Activated naive CD8-positive, alpha-beta T cell treated with anti-CD3 and anti-CD28 coated beads for 36 hours (primary cell): ENCODE data around the gene MAMSTR. TPM values are rescaled to one million over a fixed set of nuclear protein-coding genes. Genes with fewer than 3 reads are reported as not detected.
A peak's percentile ranks its signal among the peaks of the same experiment; 100 is the strongest.
"Not testable (repeated sequence)": the region's sequence is repeated elsewhere in the genome, so short reads cannot be mapped to it uniquely, and the experiment has no call there.

Experiments
- DNase-seq: peaks from one replicate; pipeline ENCODE4 v3.0.0; 2021
- H3K27ac Mint-ChIP-seq: one replicate; pipeline ENCODE4 v1.8.0; 2022; ENCODE audit warnings: mild to moderate bottlenecking, moderate library complexity, mixed read lengths
- H3K27me3 Mint-ChIP-seq: one replicate; pipeline ENCODE4 v1.8.0; 2022; ENCODE audit warnings: mild to moderate bottlenecking, mixed read lengths
- H3K36me3 Mint-ChIP-seq: one replicate; pipeline ENCODE4 v1.8.0; 2021; ENCODE audit warnings: mild to moderate bottlenecking, mixed read lengths
- H3K4me1 Mint-ChIP-seq: one replicate; pipeline ENCODE4 v1.8.0; 2021; ENCODE audit warnings: mixed read lengths
- H3K4me3 Mint-ChIP-seq: one replicate; pipeline ENCODE4 v1.8.0; 2022; ENCODE audit warnings: mild to moderate bottlenecking, moderate library complexity, mixed read lengths
- H3K9me3 Mint-ChIP-seq: one replicate; pipeline ENCODE4 v1.8.0; 2022; ENCODE audit warnings: mixed read lengths
- total RNA-seq, 2 experiments: library from RNA; stranded (reverse); gene quantifications; one replicate each; pipeline ENCODE4 v1.2.3, GENCODE V29; 2021

MAMSTR gene
- total RNA-seq, 2 experiments from 2014 or later = 0.41 to 0.46 TPM

DNA sequence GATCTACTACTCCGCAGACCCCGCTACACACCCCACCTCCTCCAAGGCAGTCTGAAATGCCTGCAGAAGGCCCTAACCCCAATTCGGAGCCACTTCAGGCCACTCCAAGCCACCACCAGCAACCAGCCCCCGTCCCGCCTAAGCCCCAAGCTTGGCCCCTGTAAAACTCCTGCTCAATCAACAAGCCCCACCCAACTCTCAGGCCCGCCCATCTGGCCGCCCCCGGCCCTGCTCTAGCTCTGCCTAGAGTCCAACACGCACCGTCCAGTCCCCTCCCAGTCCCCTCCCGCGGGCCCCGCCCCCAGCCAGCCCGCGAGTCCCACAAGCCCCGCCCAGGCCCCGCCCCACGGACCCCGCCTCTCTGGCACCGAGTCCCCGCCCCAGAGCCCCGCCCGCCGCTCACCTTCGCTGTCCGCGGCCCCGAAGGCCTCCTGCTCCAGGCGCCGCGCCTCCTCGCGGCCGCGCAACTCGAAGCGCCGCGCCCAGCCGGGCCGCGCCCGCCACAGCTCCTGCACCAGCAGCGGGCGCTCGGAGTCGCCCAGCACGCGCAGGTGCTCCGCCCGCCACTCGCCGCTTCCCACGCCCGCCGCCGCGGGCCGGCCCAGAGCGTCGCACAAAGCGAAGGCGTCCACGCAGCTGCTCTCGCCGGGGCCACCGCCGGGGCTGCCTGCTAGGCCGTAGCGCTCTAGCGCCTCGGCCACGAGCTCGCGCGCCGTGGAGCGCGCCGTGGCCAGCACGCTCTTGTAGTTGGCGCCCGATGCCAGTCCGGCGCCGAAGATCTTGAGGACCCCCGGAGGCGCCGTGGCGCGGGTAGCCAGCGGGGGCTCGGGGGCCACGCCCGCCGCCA, 19.3 kb upstream of the MAMSTR start:
- no peaks in the 10 kb centered on the region for H3K9me3 Mint-ChIP-seq
- H3K27ac Mint-ChIP-seq = no peak overlapping the region
- no peaks in the 10 kb centered on the region for H3K36me3 Mint-ChIP-seq
- H3K4me3 Mint-ChIP-seq = peak overlapping the region; percentile 53
- H3K27me3 Mint-ChIP-seq = peaks cover 28% of the 10 kb centered on the region
- H3K4me1 Mint-ChIP-seq = peaks cover 11% of the 10 kb centered on the region
- peak; percentile 91 for DNase-seq

GRCh38 chr19:48737360-48737998, 18.0 kb upstream of the MAMSTR start:
- Mint-ChIP-seq H3K4me1 (peaks cover 11% of the 10 kb centered on the region), H3K27me3 (peaks cover 20% of the 10 kb centered on the region), H3K36me3 (no peaks in the 10 kb centered on the region), H3K9me3 (no peaks in the 10 kb centered on the region), H3K27ac (no peak overlapping the region), H3K4me3 (no peak overlapping the region)
- no peak for DNase-seq

GRCh38 chr19:48735031-48735615, 15.6 kb upstream of the MAMSTR start:
- Mint-ChIP-seq H3K27me3 (peaks cover 8% of the 10 kb centered on the region), H3K27ac (no peak overlapping the region), H3K4me1 (peaks cover 5% of the 10 kb centered on the region), H3K36me3 (no peaks in the 10 kb centered on the region), H3K4me3 (no peak overlapping the region), H3K9me3 (no peaks in the 10 kb centered on the region)
- no peak for DNase-seq

- Mint-ChIP-seq H3K4me3 (no peak overlapping the region), H3K36me3 (no peaks in the 10 kb centered on the region), H3K27ac (no peak overlapping the region), H3K9me3 (no peaks in the 10 kb centered on the region), H3K27me3 (peaks cover 3% of the 10 kb centered on the region), H3K4me1 (peaks cover 3% of the 10 kb centered on the region)
- DNase-seq = no peak
Observed at GRCh38 chr19:48734625-48735024, 15.1 kb upstream of the MAMSTR start.

- Mint-ChIP-seq H3K9me3 (peaks cover 3% of the 10 kb centered on the region), H3K36me3 (peaks cover 13% of the 10 kb centered on the region), H3K4me1 (peaks cover under 1% of the 10 kb centered on the region), H3K27ac (no peak overlapping the region), H3K27me3 (no peaks in the 10 kb centered on the region), H3K4me3 (no peak overlapping the region)
- no peak for DNase-seq
Observed at GRCh38 chr19:48731452-48731851, 11.9 kb upstream of the MAMSTR start.

- no peak for DNase-seq
- H3K36me3 Mint-ChIP-seq = peaks cover 26% of the 10 kb centered on the region
- H3K9me3 Mint-ChIP-seq = peaks cover 14% of the 10 kb centered on the region
- H3K4me3 Mint-ChIP-seq = no peak overlapping the region
- H3K4me1 Mint-ChIP-seq = peaks cover 15% of the 10 kb centered on the region
- no peaks in the 10 kb centered on the region for H3K27me3 Mint-ChIP-seq
- no peak overlapping the region for H3K27ac Mint-ChIP-seq
Observed at GRCh38 chr19:48728911-48729664, 9.6 kb upstream of the MAMSTR start.

- H3K36me3 Mint-ChIP-seq = peaks cover 26% of the 10 kb centered on the region
- peak overlapping the region; percentile 81 for H3K27ac Mint-ChIP-seq
- no peaks in the 10 kb centered on the region for H3K27me3 Mint-ChIP-seq
- peaks cover 15% of the 10 kb centered on the region for H3K4me1 Mint-ChIP-seq
- peaks cover 14% of the 10 kb centered on the region for H3K9me3 Mint-ChIP-seq
- H3K4me3 Mint-ChIP-seq = no peak overlapping the region
- no peak for DNase-seq
Observed at GRCh38 chr19:48726556-48726955, 7.0 kb upstream of the MAMSTR start.

GRCh38 chr19:48724796-48725753, 5.5 kb upstream of the MAMSTR start:
- no peak for DNase-seq
- H3K36me3 Mint-ChIP-seq = peaks cover 26% of the 10 kb centered on the region
- peak overlapping the region; percentile 92 for H3K27ac Mint-ChIP-seq
- peaks cover 23% of the 10 kb centered on the region for H3K4me1 Mint-ChIP-seq
- H3K4me3 Mint-ChIP-seq = peak overlapping the region; percentile 55
- H3K27me3 Mint-ChIP-seq = no peaks in the 10 kb centered on the region
- peaks cover 14% of the 10 kb centered on the region for H3K9me3 Mint-ChIP-seq

DNA sequence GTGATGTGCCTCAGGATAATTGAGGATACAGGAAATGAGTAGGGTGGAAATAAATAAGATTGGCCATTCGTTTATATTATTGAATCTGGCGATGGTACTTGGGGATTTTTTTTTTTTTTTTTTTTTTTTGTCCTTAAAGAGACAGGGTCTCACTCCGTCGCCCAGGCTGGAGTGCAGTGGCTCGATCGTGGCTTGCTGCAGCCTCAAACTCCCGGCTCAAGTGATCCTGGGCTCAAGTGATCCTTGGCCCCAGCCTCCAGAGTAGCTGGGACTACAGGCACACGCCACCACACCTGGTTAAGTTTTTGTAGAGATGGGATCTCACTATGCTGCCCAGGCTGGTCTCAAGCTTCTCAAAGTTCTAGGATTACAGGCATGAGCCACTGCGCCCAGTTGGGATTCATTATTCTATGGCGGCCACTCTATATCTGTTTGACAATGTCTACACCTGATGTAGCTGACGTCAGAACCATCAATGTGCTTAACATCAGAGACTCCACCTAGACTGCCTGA, 2.7 kb upstream of the MAMSTR start:
- DNase-seq = no peak
- Mint-ChIP-seq H3K4me1 (peaks cover 23% of the 10 kb centered on the region), H3K36me3 (peaks cover 21% of the 10 kb centered on the region), H3K27ac (no peak overlapping the region), H3K27me3 (no peaks in the 10 kb centered on the region), H3K9me3 (peaks cover 14% of the 10 kb centered on the region), H3K4me3 (no peak overlapping the region)

- Mint-ChIP-seq H3K9me3 (peaks cover 8% of the 10 kb centered on the region), H3K36me3 (peaks cover 10% of the 10 kb centered on the region), H3K4me1 (peaks cover 19% of the 10 kb centered on the region), H3K4me3 (peak overlapping the region; percentile 96), H3K27ac (peak overlapping the region; percentile 99), H3K27me3 (no peaks in the 10 kb centered on the region)
- peak; percentile 92 for DNase-seq
Observed at GRCh38 chr19:48720613-48721296, 1.2 kb upstream of the MAMSTR start.

DNA sequence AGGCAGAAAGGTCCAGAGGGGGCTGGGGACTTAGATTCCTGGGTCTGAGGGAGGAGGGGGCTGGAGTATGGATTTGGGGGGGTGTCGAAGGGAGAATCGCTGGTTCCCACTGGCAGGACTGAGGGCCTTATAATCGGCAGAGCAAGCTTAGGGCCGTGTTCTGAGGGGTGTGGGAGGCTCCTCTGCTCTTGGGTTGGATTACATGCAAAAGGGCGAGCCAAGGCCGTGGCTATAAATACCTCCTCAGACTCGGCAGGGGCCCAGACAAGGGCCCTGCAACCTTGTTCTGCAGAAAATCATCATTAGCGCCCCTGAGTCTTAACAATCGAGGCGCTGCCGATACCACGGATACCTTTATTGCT, 707 bp upstream of the MAMSTR start:
- no peaks in the 10 kb centered on the region for H3K27me3 Mint-ChIP-seq
- DNase-seq = no peak
- H3K36me3 Mint-ChIP-seq = peaks cover 5% of the 10 kb centered on the region
- H3K9me3 Mint-ChIP-seq = peaks cover 4% of the 10 kb centered on the region
- H3K4me1 Mint-ChIP-seq = peaks cover 14% of the 10 kb centered on the region
- peak overlapping the region; percentile 96 for H3K4me3 Mint-ChIP-seq
- H3K27ac Mint-ChIP-seq = peak overlapping the region; percentile 8

- no peaks in the 10 kb centered on the region for H3K9me3 Mint-ChIP-seq
- no peaks in the 10 kb centered on the region for H3K36me3 Mint-ChIP-seq
- no peak overlapping the region for H3K27ac Mint-ChIP-seq
- no peak overlapping the region for H3K4me3 Mint-ChIP-seq
- H3K4me1 Mint-ChIP-seq = peaks cover 15% of the 10 kb centered on the region
- no peaks in the 10 kb centered on the region for H3K27me3 Mint-ChIP-seq
- DNase-seq = no peak
Observed at GRCh38 chr19:48718711-48719231, 754 bp downstream of the MAMSTR start.

DNA sequence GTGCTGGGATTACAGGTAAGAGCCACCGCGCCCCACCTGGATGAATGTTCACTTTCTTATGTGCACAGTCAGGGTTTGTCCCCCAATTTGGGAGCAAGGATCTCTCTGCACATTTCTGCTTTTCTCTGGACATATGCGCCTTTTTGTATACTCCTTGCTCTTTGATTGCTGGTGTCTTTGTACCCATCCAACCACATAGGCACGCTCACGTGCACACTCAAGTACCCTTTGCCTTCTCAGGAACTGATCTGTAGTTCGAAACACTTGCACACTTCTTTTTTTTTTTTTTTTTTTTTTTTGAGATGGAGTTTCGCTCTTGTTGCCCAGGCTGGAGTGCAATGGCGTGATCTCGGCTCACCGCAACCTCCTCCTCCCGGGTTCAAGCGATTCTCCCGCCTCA, 1.4 kb downstream of the MAMSTR start:
- not testable (repeated sequence) for H3K4me3 Mint-ChIP-seq, H3K27me3 Mint-ChIP-seq, H3K36me3 Mint-ChIP-seq, DNase-seq, H3K27ac Mint-ChIP-seq, H3K9me3 Mint-ChIP-seq
- H3K4me1 Mint-ChIP-seq = peaks cover 17% of the 10 kb centered on the region
